Activated naive CD8-positive, alpha-beta T cell treated with anti-CD3 and anti-CD28 coated beads, Interleukin-2, amount 50 U/mL, for 16 hours (primary cell): ENCODE measurements around the gene KCTD17.

Experiments used
- DNase-seq: peaks from one replicate; pipeline ENCODE4 v3.0.0-alpha.2; 2020; ENCODE audit warnings: low read depth, low spot score

Gene KCTD17

DNA sequence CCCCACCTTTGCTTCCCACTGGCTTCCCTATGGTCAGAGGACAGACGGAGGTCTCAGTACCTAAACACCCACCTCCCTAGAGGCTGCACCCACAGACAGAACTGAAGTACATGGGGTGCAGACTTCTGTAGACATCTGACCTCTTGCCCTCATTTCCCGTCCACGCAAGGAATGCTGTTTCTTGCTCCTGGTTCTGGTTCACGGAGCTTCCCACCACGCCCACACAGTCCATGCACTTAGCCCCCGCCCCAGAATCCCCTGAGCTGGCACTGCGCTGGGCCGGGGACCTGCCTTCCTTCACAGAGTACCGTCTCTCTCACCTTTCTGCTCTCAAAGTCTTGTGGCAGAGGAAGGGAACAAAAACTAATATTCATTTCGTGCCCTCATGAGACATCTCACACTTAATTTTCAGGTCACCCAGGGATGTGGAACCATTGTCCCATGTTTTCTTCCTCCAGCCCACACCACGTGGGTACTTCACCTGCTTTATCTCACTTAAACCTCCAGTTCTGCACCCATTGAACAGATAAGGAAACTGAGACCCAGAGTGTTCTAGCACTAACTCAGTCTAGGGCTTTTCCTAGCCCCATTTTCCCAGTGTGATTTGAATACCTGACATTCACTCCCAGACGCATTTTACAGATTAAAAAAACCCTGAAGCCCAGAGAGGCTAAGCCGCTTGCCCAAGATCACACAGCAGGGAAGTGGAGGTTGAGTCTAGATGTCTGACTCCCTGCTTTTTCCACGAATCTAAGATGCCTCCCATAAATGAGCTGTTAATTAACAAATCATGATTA is 52.3 kb downstream of the KCTD17 start:
- DNase-seq, result no peak

DNA sequence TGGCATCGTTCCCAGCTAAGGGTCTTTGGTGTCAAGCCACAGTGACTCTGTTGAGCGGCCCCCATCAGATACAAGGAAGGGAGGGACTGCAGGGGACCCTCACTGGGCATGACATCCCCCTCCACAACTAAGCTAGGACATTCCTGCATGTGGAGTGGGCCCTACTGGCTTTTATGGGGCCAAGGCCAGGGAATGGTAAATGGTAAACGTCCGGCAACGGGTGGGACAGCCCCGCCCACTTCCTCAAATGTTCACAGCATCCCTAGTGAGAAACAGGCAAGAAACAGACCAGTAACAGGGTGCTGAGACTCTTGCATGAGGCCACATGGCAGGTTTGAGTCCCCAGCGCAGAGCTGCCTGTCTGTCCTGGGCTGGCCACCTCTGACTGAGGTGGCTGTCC is 53.6 kb downstream of the KCTD17 start:
- no peak for DNase-seq

DNA sequence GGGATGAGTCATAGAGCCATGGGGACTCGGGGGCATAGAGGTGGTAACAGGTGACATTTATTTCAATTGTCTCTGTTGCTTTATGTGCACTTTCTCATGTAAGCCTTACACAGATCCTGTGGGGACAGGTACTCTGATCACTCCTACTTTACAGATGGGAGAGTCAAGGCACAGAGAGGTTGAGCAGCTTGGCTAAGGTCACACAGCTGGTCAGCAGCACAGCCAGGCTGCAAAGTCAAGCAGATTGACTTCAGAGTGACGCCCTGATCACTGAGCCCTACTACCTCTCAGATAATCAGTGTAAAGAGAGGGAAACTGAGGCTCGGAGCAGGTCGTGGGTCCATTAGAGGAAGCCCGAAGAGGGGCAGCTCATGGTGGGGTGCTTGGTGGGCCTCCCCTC is 54.4 kb downstream of the KCTD17 start:
- DNase-seq, result no peak

DNA sequence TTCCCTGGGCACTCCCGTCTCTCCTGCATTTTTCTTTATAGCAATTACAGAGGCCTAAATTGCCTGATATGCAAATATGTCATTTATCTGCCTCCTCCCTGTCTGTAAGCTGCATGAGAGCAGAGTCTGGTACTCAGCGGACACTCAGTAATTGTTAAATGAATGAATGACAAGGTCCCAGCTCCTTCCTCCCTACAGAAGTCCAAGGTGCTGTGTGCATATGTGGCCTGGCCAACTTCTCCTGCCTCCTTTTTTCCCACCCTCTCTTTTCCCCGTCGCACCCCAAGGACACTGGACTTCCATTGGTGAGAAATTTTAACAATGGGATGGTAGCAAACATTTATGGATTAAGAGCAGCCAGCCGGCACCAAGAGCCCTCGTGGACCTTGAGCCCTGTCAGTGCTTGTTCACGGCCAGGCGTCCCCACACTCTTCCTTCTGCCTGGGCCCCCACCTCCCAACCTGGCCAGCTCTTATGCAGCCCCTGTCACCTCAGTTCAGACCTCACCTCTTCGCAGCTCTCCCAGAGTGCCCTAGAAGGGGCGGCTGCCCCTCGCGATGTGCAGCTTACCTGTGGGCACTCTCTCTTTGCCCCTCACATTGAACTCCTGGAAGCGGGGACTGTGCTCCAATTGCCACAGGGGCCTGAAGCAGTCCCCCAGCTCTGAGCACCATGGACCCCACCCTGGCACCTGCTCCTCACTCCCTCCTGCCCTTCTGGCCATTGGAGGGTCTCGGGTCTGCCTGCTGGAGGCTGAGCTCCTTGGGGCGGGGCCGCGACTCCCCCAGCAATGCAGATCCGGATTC is 56.5 kb downstream of the KCTD17 start:
- no peak for DNase-seq

DNA sequence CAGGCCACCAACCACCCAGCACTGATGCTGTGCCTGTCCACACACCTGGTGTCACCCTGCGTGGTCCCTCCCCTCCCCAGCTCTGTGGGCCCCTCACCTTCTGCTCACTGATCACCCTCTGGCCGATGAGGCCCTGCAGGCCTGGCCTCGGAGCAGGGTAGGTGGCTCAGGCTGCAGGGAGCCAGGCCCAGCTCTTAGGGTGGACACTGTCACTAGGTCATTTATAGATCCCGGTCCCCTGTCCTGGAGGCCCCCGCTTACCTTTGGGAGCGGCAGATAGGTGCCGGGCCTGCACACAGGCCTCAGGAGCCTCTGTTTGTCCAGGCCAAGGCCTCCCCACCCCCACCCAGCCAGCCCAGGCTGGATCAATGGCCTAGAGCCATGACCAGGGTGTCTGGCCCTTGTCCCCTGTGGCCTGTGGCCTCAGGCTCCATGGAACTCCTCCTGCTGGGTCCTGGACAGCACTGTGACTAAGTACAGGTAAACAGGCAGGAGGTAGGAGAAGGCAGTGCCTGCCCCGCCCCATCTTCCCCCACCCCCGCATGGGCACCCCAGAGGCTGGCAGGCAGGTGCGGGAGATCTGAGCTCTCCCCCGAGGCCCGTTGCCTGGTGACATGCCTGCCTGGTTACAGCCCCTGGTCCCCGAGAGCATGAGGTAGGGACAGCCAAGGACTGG is 57.8 kb downstream of the KCTD17 start, which contains the start of gene TMPRSS6:
Gene TMPRSS6 (minus strand): TSS at position 472 of the 676 bp plus-strand sequence. CDS start 6,296 bp downstream, outside the sequence.
- DNase-seq, result no peak

DNA sequence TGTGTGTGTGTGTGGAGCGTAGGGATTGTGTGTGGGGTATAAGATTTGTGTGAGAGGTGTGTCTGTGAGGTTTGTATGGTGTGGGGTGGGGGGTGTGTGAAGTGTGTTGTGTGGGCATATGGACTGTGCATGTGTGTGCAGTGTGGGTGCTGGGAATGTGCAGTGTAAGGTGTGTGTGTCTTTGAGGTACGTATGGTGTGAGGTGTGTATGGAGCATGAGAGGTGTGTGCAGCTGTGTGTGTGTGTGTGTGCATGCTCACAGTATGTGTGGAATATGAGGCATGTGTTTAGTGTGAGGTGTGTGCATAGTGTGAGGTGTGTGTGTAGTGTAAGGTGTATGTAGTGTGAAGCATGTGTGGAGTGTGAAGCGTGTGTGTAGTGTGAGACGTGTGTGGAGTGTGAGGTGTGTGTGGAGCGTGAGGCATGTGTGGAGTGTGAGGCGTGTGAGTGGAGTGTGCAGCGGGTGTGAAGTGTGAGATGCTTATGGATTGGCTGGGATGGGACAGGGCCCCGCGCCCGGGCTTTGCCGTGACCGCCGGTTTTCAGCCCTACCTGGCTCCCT is 59.7 kb downstream of the KCTD17 start:
- no peak for DNase-seq

DNA sequence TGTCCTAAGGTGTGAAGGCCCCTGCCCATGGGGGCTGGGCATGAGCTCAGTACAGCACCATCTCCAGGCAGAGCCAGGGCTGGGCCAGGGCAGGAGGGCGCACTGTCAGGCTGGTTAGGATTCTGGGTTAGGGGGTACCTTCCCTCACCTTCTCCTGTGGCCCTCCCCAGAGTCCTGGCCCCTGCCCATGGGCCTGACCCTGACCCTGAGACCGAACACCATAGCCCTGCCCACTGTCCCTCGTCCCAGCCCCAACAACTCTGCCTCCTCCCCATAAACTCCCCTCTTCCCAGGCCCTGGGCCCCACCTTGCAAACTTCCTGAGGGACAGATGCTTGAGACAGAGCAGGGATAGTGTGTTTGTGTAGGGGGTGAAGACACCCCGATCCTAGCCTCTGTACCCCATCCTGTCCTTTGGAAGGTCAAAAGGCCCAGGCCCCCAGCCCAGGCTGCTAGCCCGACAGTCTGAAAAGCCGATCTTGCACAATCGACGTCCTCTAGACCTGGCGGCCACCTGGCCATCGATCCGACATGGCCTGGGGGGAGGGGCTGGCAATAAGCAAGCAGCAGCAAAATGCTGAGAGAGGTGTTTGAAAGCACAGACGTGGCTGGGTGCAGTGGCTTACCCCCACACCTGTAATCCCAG is 60.7 kb downstream of the KCTD17 start:
- no peak for DNase-seq
